ENCODE data around the gene NEGR1.

GRCh38 chr1:72218141-72218739 is 64.1 kb downstream of the NEGR1 start:
- no peak for TF ChIP-seq POLR2A (IDR thresholded peaks at IDR 0.05)
- TF ChIP-seq, protein P1, sequence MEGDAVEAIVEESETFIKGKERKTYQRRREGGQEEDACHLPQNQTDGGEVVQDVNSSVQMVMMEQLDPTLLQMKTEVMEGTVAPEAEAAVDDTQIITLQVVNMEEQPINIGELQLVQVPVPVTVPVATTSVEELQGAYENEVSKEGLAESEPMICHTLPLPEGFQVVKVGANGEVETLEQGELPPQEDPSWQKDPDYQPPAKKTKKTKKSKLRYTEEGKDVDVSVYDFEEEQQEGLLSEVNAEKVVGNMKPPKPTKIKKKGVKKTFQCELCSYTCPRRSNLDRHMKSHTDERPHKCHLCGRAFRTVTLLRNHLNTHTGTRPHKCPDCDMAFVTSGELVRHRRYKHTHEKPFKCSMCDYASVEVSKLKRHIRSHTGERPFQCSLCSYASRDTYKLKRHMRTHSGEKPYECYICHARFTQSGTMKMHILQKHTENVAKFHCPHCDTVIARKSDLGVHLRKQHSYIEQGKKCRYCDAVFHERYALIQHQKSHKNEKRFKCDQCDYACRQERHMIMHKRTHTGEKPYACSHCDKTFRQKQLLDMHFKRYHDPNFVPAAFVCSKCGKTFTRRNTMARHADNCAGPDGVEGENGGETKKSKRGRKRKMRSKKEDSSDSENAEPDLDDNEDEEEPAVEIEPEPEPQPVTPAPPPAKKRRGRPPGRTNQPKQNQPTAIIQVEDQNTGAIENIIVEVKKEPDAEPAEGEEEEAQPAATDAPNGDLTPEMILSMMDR (IDR thresholded peaks at IDR 0.05) = no peak

Data from thyroid gland (tissue), 4 donors.